GM12865 (cell line): ENCODE data around the gene EFCAB8.
A peak's percentile ranks its signal among the peaks of the same experiment; 100 is the strongest.

Experiments
- DNase-seq: peaks from one replicate; pipeline ENCODE4 v3.0.0; 2010; ENCODE audit warnings: low read depth
- H3K4me3 ChIP-seq: 2 replicates; pipeline ENCODE4 v1.5.1; 2011; ENCODE audit warnings: mild to moderate bottlenecking, low read depth, low read length, control low read depth
- CTCF ChIP-seq: IDR thresholded peaks from 2 replicates; pipeline ENCODE4 v1.5.1; 2011; ENCODE audit warnings: low read length, control low read depth, low read depth, inconsistent platforms; ENCODE audit not compliant: insufficient read depth; ENCODE audit errors: missing control alignments

Gene EFCAB8

GRCh38 chr20:32830437-32830836 is 28.3 kb upstream of the EFCAB8 start:
- DNase-seq: no peak
- H3K4me3 ChIP-seq: no peak overlapping the region
- no peak for TF ChIP-seq CTCF

- no peak for DNase-seq
- H3K4me3 ChIP-seq: no peak overlapping the region
- TF ChIP-seq CTCF: no peak
Measured at GRCh38 chr20:32831982-32832381, 26.7 kb upstream of the EFCAB8 start.

- DNase-seq: no peak
- no peak for TF ChIP-seq CTCF
- no peak overlapping the region for H3K4me3 ChIP-seq
Measured at GRCh38 chr20:32832664-32833063, 26.1 kb upstream of the EFCAB8 start.

- no peak overlapping the region for H3K4me3 ChIP-seq
- TF ChIP-seq CTCF: no peak
- no peak for DNase-seq
Measured at GRCh38 chr20:32834972-32835371, 23.8 kb upstream of the EFCAB8 start.

- no peak for TF ChIP-seq CTCF
- DNase-seq: no peak
Measured at GRCh38 chr20:32837157-32837556, 21.6 kb upstream of the EFCAB8 start.

GRCh38 chr20:32839227-32839981 is 19.3 kb upstream of the EFCAB8 start:
- H3K4me3 ChIP-seq: no peak overlapping the region
- no peak for TF ChIP-seq CTCF
- DNase-seq: peak; percentile 29

More at GRCh38 chr20:32837157-32837556, 21.6 kb upstream of the EFCAB8 start:
- no peak overlapping the region for H3K4me3 ChIP-seq

GRCh38 chr20:32839982-32840285 is 18.8 kb upstream of the EFCAB8 start:
- DNase-seq: no peak
- H3K4me3 ChIP-seq: no peak overlapping the region
- no peak for TF ChIP-seq CTCF
